HG03378 (cell line): ENCODE measurements around the gene CLDN5.

Experiments used
- ATAC-seq: cut with Tn5 transposase; IDR thresholded peaks from one replicate; pipeline ENCODE4 v1.9.1; 2021; ENCODE audit warnings: mild to moderate bottlenecking, moderate library complexity; ENCODE audit not compliant: unreplicated experiment

Gene CLDN5

GRCh38 chr22:19482297-19482696, 41.9 kb downstream of the CLDN5 start:
- ATAC-seq = no peak

GRCh38 chr22:19480789-19481188, 43.4 kb downstream of the CLDN5 start:
- ATAC-seq = no peak

- no peak for ATAC-seq
Observed at GRCh38 chr22:19480173-19480568, 44.0 kb downstream of the CLDN5 start.

GRCh38 chr22:19479355-19480172, 44.6 kb downstream of the CLDN5 start, which contains the start of gene CDC45:
TSS of gene CDC45 (plus strand) at chr22:19479920. CDS start at chr22:19479969, 49 bp downstream.
- ATAC-seq = peak; percentile 80

- ATAC-seq = peak; percentile 41
Observed at GRCh38 chr22:19478901-19479354, 45.3 kb downstream of the CLDN5 start, which contains the start of gene UFD1. TSS of gene UFD1 (minus strand) at chr22:19479193. CDS start at chr22:19479085, 108 bp downstream.

- no peak for ATAC-seq
Observed at GRCh38 chr22:19478045-19478900, 45.9 kb downstream of the CLDN5 start.

GRCh38 chr22:19477321-19478044, 46.7 kb downstream of the CLDN5 start:
- ATAC-seq = no peak

- ATAC-seq = no peak
Observed at GRCh38 chr22:19476023-19476422, 48.2 kb downstream of the CLDN5 start.

GRCh38 chr22:19473578-19473977, 50.6 kb downstream of the CLDN5 start:
- ATAC-seq = no peak
